Measurements from ENCODE around the gene CTDSPL2.

Gene CTDSPL2

GRCh38 chr15:44565387-44566154 lies 138.1 kb downstream of the CTDSPL2 start:
- TF ChIP-seq POLR2A (IDR thresholded peaks at IDR 0.05; ENCODE audit: extremely low read depth, insufficient read length): peak; percentile 17
- TF ChIP-seq, protein P1, sequence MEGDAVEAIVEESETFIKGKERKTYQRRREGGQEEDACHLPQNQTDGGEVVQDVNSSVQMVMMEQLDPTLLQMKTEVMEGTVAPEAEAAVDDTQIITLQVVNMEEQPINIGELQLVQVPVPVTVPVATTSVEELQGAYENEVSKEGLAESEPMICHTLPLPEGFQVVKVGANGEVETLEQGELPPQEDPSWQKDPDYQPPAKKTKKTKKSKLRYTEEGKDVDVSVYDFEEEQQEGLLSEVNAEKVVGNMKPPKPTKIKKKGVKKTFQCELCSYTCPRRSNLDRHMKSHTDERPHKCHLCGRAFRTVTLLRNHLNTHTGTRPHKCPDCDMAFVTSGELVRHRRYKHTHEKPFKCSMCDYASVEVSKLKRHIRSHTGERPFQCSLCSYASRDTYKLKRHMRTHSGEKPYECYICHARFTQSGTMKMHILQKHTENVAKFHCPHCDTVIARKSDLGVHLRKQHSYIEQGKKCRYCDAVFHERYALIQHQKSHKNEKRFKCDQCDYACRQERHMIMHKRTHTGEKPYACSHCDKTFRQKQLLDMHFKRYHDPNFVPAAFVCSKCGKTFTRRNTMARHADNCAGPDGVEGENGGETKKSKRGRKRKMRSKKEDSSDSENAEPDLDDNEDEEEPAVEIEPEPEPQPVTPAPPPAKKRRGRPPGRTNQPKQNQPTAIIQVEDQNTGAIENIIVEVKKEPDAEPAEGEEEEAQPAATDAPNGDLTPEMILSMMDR (IDR thresholded peaks at IDR 0.05; ENCODE audit: low read depth, low read length): no peak
- no peak overlapping the region for H3K4me3 ChIP-seq (ENCODE audit: low read depth, low read length)
- no peak for DNase-seq (ENCODE audit: low read depth)

- no peak for DNase-seq (ENCODE audit: low read depth)
- TF ChIP-seq POLR2A (IDR thresholded peaks at IDR 0.05; ENCODE audit: extremely low read depth, insufficient read length) (no peak), MYC (IDR thresholded peaks at IDR 0.05; ENCODE audit: low read depth, low read length) (no peak)
- TF ChIP-seq, protein P1 (IDR thresholded peaks at IDR 0.05; ENCODE audit: low read depth, low read length): no peak
- TF ChIP-seq, protein P2, sequence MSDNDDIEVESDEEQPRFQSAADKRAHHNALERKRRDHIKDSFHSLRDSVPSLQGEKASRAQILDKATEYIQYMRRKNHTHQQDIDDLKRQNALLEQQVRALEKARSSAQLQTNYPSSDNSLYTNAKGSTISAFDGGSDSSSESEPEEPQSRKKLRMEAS (IDR thresholded peaks at IDR 0.05; ENCODE audit: low read depth, low read length): no peak
- no peak overlapping the region for H3K4me3 ChIP-seq (ENCODE audit: low read depth, low read length)
Measured at GRCh38 chr15:44566155-44566540, 138.7 kb downstream of the CTDSPL2 start.

DNA sequence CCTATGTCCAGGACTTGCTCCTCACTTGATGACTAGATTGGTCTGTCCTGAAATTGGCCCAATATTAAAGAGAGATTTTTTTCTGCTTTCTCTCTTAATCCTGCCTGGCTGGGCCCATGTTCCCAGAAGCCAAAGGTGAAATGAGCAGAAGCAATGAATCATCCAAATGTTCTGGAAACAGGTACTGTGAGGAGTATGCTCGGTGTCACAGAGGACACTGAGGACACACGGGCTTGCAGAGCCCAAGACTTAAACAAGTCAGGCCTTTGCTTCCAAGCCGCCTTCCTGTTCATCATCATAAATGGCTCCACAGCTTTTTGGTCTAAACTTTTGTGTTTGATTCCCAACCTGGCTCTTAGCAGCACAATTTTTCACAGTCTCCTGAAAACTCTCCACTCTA lies 140.9 kb downstream of the CTDSPL2 start:
- H3K4me3 ChIP-seq (ENCODE audit: low read depth, low read length): no peak overlapping the region
- DNase-seq (ENCODE audit: low read depth): no peak
- no peak for TF ChIP-seq POLR2A (IDR thresholded peaks at IDR 0.05; ENCODE audit: extremely low read depth, insufficient read length)
- TF ChIP-seq, protein P2 (IDR thresholded peaks at IDR 0.05; ENCODE audit: low read depth, low read length): no peak
- TF ChIP-seq, protein P1 (IDR thresholded peaks at IDR 0.05; ENCODE audit: low read depth, low read length): no peak
- TF ChIP-seq MYC (IDR thresholded peaks at IDR 0.05; ENCODE audit: low read depth, low read length): no peak

GRCh38 chr15:44569316-44569715 lies 141.9 kb downstream of the CTDSPL2 start:
- no peak for DNase-seq (ENCODE audit: low read depth)
- TF ChIP-seq, protein P1 (IDR thresholded peaks at IDR 0.05; ENCODE audit: low read depth, low read length): no peak
- TF ChIP-seq, protein P2 (IDR thresholded peaks at IDR 0.05; ENCODE audit: low read depth, low read length): no peak
- no peak for TF ChIP-seq POLR2A (IDR thresholded peaks at IDR 0.05; ENCODE audit: extremely low read depth, insufficient read length)

DNA sequence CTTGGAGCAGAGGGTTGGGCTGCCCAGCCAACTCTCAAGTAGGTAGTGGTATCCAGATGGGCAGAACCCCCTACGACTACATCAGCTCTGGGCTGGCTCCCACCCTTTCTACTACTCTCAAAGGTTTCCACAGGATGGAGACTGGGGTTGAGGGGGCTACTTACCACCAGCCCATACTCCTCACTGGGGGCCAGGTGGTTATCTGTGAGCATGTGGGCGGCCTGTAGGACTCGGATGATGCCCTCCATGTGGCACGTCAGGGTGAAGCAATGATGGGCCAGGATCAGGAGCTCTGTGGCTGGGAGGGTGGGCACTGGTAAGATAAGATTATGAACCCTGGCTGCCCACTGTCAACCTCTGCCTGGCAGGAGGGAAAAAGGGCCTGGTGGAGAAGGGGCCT lies 142.9 kb downstream of the CTDSPL2 start:
- TF ChIP-seq, protein P2 (IDR thresholded peaks at IDR 0.05; ENCODE audit: low read depth, low read length): no peak
- TF ChIP-seq MYC (IDR thresholded peaks at IDR 0.05; ENCODE audit: low read depth, low read length) (no peak), POLR2A (IDR thresholded peaks at IDR 0.05; ENCODE audit: extremely low read depth, insufficient read length) (no peak)
- TF ChIP-seq, protein P1 (IDR thresholded peaks at IDR 0.05; ENCODE audit: low read depth, low read length): no peak
- H3K4me3 ChIP-seq (ENCODE audit: low read depth, low read length): no peak overlapping the region
- DNase-seq (ENCODE audit: low read depth): no peak

More at GRCh38 chr15:44569316-44569715, 141.9 kb downstream of the CTDSPL2 start:
- no peak overlapping the region for H3K4me3 ChIP-seq (ENCODE audit: low read depth, low read length)

Data from NB4 (cell line).